Fibroblast of pulmonary artery (primary cell): ENCODE data around the gene OR11A1.

Experiments
- DNase-seq: peaks from one replicate; pipeline ENCODE4 v3.0.0-alpha.2; 2010; ENCODE audit warnings: low read depth
- H3K4me3 ChIP-seq: replicated peaks from 2 replicates; pipeline ENCODE4 v1.5.1; 2011; ENCODE audit warnings: low read depth, mild to moderate bottlenecking, control low read depth, low read length, moderate library complexity
- TF ChIP-seq, protein P1 (sequence below): IDR thresholded peaks from 2 replicates; pipeline ENCODE4 v1.5.1; 2011; ENCODE audit warnings: mild to moderate bottlenecking, control low read depth, low read length, inconsistent platforms; ENCODE audit errors: missing control alignments

Gene OR11A1

DNA sequence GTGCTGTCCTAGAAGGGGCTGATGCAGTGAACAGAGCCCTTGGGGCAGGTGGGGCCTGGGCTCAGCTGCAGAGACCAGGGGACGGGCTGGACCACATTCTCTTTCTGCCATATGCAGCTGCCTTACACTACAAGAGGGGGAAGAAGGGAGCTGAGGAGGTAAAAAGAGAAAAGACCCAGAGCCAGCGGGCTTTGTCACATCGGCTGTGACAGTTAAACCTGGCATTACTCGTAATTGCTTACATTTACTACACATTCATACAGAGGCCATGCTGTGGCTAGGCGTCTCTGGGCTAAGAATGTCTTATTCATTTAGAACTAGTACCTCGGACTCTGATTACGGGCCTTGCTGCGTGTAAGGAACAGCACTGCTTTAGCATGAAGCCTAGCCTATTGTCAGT lies 43.7 kb upstream of the OR11A1 start:
- TF ChIP-seq, protein P1, sequence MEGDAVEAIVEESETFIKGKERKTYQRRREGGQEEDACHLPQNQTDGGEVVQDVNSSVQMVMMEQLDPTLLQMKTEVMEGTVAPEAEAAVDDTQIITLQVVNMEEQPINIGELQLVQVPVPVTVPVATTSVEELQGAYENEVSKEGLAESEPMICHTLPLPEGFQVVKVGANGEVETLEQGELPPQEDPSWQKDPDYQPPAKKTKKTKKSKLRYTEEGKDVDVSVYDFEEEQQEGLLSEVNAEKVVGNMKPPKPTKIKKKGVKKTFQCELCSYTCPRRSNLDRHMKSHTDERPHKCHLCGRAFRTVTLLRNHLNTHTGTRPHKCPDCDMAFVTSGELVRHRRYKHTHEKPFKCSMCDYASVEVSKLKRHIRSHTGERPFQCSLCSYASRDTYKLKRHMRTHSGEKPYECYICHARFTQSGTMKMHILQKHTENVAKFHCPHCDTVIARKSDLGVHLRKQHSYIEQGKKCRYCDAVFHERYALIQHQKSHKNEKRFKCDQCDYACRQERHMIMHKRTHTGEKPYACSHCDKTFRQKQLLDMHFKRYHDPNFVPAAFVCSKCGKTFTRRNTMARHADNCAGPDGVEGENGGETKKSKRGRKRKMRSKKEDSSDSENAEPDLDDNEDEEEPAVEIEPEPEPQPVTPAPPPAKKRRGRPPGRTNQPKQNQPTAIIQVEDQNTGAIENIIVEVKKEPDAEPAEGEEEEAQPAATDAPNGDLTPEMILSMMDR, result no peak
- H3K4me3 ChIP-seq, result no peak overlapping the region
- DNase-seq, result no peak

DNA sequence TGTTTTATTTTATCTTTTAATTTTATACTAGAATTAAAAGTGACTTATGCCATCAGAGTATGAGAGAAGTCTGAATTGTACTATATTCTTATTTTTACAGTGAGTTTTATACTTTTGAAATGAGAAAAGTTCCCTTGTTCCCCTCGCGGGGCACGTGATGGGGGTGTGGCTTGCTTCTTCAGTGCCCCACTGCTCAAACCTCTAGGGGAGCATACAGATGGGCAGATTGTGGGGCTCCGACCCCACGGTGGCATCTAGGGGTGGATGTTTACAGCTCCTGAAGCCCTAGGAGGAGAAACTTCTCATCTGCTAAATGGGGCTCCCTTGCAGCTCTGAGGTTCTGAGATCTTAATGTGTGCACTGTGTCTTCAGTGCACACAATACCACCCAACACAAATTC lies 42.8 kb upstream of the OR11A1 start:
- TF ChIP-seq, protein P1, result no peak
- no peak overlapping the region for H3K4me3 ChIP-seq
- DNase-seq, result no peak

DNA sequence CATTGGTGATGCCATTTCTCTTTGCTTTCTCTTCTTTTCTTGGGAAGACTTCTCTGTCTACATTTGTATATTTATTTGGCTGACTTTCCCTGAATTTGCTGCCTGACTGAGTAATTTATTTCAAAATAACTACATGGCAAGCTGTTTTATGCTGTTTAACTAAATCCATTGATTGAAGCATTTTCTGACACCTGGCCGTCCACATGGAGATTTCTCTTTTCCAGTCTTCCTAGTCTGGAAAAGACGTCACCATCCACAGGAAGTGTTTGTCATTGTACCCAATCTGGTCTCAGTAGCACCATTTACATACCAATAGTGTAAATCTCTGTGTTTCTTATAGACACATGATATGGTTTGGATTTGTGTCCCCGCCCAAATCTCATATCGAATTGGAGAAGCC lies 40.1 kb upstream of the OR11A1 start:
- H3K4me3 ChIP-seq, result no peak overlapping the region
- TF ChIP-seq, protein P1, result no peak
- DNase-seq, result no peak

DNA sequence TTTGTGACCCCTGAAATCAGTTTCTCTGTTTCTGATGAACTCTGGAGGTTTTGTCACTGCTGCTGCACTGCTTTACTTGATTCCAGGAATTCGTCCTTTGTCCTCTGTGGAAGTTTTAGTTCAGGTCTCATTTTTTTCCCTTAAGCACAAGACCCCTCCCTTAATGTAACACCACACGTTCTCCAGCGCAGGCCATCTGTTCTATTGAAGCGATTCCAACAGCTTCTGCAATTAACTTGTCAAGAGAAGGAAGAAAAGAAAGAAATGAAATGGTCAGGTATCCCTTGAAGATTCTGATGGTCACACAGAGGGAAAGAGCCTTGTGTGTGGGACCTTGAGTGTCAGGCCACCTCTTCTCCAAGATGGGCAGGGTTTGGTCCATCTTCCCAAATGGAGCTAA lies 38.7 kb upstream of the OR11A1 start:
- TF ChIP-seq, protein P1, result no peak
- H3K4me3 ChIP-seq, result no peak overlapping the region
- DNase-seq, result no peak

DNA sequence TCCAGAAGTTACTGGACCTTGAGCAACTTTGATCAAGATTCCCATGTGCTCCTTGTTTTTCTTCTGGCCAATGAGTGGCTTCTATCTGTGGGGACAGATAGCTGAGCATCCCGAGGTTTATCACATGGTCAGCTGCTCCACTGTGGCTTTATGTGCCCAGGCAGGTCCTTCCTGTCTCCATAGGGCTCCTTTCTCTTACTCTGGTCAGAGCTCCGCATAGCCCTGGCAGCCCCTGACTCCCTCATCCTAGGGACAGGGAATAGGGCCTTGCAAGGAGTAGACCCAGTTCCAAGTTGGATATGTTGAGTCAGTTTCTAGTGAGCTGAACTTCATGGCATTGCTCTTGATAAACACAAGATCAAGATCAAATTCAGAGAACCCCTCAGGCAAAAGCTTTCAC lies 37.3 kb upstream of the OR11A1 start:
- TF ChIP-seq, protein P1, result no peak
- H3K4me3 ChIP-seq, result no peak overlapping the region
- DNase-seq, result no peak

DNA sequence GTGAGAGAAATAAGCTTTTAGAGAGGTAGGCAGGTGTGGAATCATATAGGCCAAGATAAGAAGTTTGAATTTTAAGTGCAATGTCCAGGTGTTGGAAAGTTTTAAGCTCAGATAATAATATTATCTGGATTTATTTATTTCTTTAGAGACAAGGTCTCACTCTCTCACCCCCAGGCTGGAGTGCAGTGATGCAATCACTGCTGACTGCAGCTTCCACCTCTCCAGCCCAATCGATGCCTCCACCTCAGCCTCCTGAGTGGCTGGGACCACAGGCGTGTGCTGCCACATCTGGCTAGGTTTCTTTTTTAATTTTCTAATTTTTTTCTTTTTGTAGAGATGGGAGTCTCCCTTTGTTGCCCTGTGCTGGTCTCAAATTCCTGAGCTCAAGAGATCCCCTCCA lies 36.4 kb upstream of the OR11A1 start:
- H3K4me3 ChIP-seq, result no peak overlapping the region
- no peak for DNase-seq
- TF ChIP-seq, protein P1, result no peak

DNA sequence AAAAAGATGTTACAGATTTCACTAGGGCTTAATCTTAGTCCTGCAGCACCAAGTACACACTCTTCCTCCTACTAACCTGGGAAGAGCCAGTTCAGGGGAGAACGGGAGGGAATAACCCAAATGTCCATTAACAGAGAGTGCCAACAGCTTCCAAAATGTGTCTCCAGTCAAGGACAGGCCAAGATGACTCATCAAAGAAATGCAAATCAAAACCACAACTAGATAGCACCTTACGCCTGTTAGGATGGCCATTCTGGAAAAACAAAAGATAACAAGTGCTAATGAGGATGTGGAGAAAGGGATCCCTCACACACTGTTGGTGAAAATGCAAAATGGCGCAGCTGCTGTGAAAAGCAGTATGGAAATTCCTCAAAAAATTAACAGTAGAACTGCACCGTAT lies 34.7 kb upstream of the OR11A1 start:
- no peak for DNase-seq
- TF ChIP-seq, protein P1, result no peak
- no peak overlapping the region for H3K4me3 ChIP-seq
